Osteocyte (in vitro differentiated cells): ENCODE results near the gene MYH9. TPM values are rescaled to one million over a fixed set of nuclear protein-coding genes. Genes with fewer than 3 reads are reported as not detected.

Source experiments
- DNase-seq: peaks from one replicate; pipeline ENCODE4 v3.0.0; 2021; ENCODE audit warnings: mixed read lengths; ENCODE audit not compliant: unreplicated experiment; ENCODE audit errors: extremely low spot score
- H3K27ac Mint-ChIP-seq: one replicate; pipeline ENCODE4 v1.8.0; 2021; ENCODE audit warnings: mild to moderate bottlenecking, mixed read lengths; ENCODE audit not compliant: unreplicated experiment
- H3K27me3 Mint-ChIP-seq: one replicate; pipeline ENCODE4 v1.8.0; 2021; ENCODE audit warnings: mixed read lengths; ENCODE audit not compliant: unreplicated experiment
- H3K36me3 Mint-ChIP-seq: one replicate; pipeline ENCODE4 v1.8.0; 2021; ENCODE audit warnings: mixed read lengths; ENCODE audit not compliant: unreplicated experiment
- H3K4me1 Mint-ChIP-seq: one replicate; pipeline ENCODE4 v1.8.0; 2021; ENCODE audit warnings: mixed read lengths; ENCODE audit not compliant: unreplicated experiment
- H3K4me3 Mint-ChIP-seq: one replicate; pipeline ENCODE4 v1.8.0; 2021; ENCODE audit warnings: mild to moderate bottlenecking, moderate library complexity, mixed read lengths; ENCODE audit not compliant: unreplicated experiment
- H3K9me3 Mint-ChIP-seq: one replicate; pipeline ENCODE4 v1.8.0; 2021; ENCODE audit warnings: mixed read lengths; ENCODE audit not compliant: unreplicated experiment
- total RNA-seq: library from RNA; stranded (reverse); gene quantifications from 2 replicates; pipeline ENCODE4 v1.2.1, GENCODE V29; 2021
- TF ChIP-seq, protein P1 (sequence below): fragments of 200-600 bp; sonication (generic); IDR thresholded peaks from 2 replicates; pipeline ENCODE4 v1.5.0; 2021; ENCODE audit warnings: antibody characterized with exemption, mild to moderate bottlenecking, moderate library complexity

The MYH9 gene
- total RNA-seq, 1 donor from 2014 or later = 938 TPM

DNA sequence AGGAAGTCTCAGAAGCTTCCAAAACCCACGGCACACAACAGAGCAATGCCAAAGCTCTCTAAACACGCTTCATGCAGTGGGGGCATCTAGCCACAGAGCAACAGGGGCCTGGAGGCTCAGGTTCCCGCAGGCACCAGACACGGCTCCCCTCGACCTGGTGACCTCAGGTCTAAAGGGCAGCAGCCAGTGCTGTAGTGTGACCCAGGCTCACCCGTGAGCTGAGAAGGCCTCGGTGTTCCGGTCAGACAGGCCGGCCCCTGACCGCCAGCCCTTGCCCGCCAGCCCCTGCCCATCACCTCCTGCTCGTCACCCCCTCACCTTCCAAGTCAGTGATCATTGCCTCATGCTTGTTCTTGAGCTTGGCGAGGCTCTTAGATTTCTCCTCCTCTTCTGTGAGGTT, 89.2 kb downstream of the MYH9 start:
- Mint-ChIP-seq H3K9me3 (no peaks in the 10 kb centered on the region), H3K27me3 (no peaks in the 10 kb centered on the region), H3K4me1 (peaks cover 4% of the 10 kb centered on the region), H3K36me3 (peaks cover 64% of the 10 kb centered on the region), H3K27ac (no peak overlapping the region), H3K4me3 (no peak overlapping the region)
- DNase-seq = no peak
- TF ChIP-seq, protein P1, sequence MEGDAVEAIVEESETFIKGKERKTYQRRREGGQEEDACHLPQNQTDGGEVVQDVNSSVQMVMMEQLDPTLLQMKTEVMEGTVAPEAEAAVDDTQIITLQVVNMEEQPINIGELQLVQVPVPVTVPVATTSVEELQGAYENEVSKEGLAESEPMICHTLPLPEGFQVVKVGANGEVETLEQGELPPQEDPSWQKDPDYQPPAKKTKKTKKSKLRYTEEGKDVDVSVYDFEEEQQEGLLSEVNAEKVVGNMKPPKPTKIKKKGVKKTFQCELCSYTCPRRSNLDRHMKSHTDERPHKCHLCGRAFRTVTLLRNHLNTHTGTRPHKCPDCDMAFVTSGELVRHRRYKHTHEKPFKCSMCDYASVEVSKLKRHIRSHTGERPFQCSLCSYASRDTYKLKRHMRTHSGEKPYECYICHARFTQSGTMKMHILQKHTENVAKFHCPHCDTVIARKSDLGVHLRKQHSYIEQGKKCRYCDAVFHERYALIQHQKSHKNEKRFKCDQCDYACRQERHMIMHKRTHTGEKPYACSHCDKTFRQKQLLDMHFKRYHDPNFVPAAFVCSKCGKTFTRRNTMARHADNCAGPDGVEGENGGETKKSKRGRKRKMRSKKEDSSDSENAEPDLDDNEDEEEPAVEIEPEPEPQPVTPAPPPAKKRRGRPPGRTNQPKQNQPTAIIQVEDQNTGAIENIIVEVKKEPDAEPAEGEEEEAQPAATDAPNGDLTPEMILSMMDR = no peak

DNA sequence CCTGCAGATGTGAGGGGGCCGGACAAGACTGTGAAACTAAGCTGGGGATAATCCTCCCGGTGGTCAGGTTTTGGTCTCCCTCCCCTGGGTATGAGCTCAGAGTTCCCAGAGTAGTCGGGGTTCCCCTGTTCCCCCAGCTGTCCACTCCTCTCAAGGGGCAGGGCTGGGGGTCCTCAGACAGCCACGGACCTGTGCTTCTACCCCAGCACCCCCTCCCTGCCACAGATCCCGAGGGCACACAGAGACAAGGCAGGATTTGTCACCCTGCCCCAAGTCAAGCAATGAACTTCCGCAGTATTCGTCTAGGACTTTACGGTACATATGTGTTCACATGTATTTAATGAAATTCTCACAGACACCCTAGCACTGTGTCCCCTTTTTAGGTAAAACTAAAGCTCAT, 89.6 kb downstream of the MYH9 start:
- TF ChIP-seq, protein P1 = no peak
- DNase-seq = no peak
- Mint-ChIP-seq H3K4me1 (peaks cover 4% of the 10 kb centered on the region), H3K4me3 (no peak overlapping the region), H3K27ac (no peak overlapping the region), H3K9me3 (no peaks in the 10 kb centered on the region), H3K36me3 (peaks cover 62% of the 10 kb centered on the region), H3K27me3 (no peaks in the 10 kb centered on the region)

DNA sequence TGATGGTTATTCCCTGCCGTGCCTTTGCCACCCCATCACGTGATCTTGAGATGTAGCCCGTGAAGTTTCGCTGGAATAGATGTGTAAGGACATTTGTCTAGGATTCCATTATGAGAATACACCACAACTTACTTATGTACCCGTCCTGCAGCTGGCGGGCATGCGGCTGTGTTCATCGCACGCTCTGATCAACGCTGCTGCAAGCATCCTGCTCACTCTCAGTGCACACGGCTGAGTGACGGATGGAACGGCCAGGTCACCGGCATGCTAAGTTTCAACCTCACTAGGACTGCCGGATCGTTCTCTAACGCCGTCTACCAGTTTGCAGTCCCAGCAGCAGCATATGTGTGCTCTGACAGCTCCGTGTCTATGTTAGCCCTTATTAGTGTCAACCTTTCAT, 90.2 kb downstream of the MYH9 start:
- H3K36me3 Mint-ChIP-seq = peaks cover 64% of the 10 kb centered on the region
- H3K4me3 Mint-ChIP-seq = no peak overlapping the region
- TF ChIP-seq, protein P1 = no peak
- DNase-seq = no peak
- no peak overlapping the region for H3K27ac Mint-ChIP-seq
- H3K4me1 Mint-ChIP-seq = peaks cover 4% of the 10 kb centered on the region
- no peaks in the 10 kb centered on the region for H3K27me3 Mint-ChIP-seq
- H3K9me3 Mint-ChIP-seq = no peaks in the 10 kb centered on the region

DNA sequence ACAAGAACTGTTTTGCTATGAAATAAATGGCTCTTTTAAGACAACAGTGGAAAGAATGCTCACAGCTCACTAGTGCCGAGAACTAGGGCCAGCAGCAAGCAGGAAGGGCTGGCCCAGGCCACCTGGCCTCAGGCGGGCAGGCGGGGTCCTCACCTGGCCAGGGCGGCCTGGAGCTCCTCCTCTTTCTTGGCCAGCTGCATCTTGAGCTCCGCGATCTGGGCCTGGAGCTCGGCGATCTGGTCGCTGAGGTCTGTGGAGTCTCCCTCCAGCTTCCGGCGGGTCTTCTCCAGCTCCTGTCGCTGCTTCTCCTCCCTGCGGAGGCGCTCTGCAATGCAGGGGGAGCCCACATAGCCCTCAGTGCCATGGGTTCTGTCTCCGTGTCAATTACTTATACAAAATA, 91.1 kb downstream of the MYH9 start:
- H3K36me3 Mint-ChIP-seq = peaks cover 65% of the 10 kb centered on the region
- no peak overlapping the region for H3K4me3 Mint-ChIP-seq
- H3K27ac Mint-ChIP-seq = no peak overlapping the region
- H3K4me1 Mint-ChIP-seq = peaks cover 2% of the 10 kb centered on the region
- H3K27me3 Mint-ChIP-seq = no peaks in the 10 kb centered on the region
- DNase-seq = no peak
- TF ChIP-seq, protein P1 = no peak
- H3K9me3 Mint-ChIP-seq = no peaks in the 10 kb centered on the region

DNA sequence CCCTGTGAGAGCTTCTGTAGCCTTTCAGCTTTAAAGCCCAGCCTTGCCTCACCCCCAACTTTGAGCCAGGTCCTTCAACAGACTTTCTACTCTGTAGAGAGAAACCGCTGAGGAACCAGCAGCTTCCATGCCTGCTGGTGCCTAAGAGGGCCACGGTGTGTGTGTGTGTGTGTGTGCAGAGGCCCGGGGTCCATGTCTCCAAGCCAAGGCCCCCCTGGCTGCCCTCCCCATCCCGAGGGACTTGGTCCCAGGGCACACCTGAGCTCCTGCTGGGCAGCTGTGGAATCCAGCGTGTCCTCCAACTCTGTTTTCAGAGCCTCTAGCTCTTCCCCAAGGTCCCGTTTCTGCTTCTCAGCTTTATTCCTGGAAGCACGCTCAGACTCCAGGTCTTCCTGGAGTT, 92.5 kb downstream of the MYH9 start:
- no peaks in the 10 kb centered on the region for H3K4me1 Mint-ChIP-seq
- H3K36me3 Mint-ChIP-seq = peaks cover 56% of the 10 kb centered on the region

More for the DNA sequence above, 92.5 kb downstream of the MYH9 start:
- Mint-ChIP-seq H3K27me3 (no peaks in the 10 kb centered on the region), H3K9me3 (no peaks in the 10 kb centered on the region), H3K27ac (peak overlapping the region; percentile 38), H3K4me3 (no peak overlapping the region)
- TF ChIP-seq, protein P1 = no peak
- no peak for DNase-seq
